HG03095 (cell line): ENCODE measurements around the gene CR1L.
"Not testable (repeated sequence)": the region's sequence is repeated elsewhere in the genome, so short reads cannot be mapped to it uniquely, and the experiment has no call there.

Experiments
- ATAC-seq: cut with Tn5 transposase; IDR thresholded peaks from one replicate; pipeline ENCODE4 v1.9.1; 2021; ENCODE audit warnings: moderate library complexity; ENCODE audit not compliant: unreplicated experiment

The CR1L gene

DNA sequence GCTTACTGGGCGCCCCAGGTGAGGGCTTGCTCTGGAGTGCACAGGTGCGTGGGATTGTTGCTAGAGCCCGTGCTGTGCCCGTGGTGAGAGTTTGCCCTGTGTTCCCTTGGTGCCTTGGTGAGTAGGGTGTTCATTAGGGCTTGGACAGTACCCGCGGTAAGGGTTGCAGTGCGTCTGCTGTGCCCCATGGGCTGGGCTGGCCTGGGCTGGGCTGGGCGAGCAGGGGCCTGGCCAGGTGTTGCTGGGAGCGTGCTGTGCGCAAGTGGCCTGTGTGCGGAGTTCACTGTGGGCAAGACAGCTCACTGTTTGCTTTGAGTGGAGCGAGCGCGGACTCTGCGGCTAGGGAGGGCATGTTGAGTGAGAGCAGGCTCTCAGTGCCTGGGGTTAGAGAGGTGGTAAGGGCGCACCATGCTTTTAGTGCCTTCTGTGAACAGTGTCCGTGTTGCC is 725 bp downstream of the CR1L start:
- no peak for ATAC-seq

DNA sequence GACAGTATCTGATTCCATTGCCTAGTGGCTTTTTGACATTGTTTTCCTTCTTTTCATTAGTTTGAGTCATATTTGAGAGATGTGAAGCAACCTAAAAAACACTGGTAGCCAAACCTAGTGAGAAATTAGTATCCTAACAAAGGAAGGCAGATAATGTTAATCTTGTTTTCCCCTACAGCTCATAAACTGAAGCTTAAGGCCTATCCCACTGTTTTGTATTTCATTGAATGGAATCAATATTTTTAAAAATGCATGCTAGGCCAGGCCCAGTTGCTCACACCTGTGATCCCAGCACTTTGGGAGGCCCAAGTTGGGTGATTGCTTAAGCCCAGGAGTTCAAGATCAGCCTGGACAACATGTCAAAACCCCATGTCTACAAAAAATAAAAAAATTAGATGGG is 1.2 kb downstream of the CR1L start:
- ATAC-seq: no peak

DNA sequence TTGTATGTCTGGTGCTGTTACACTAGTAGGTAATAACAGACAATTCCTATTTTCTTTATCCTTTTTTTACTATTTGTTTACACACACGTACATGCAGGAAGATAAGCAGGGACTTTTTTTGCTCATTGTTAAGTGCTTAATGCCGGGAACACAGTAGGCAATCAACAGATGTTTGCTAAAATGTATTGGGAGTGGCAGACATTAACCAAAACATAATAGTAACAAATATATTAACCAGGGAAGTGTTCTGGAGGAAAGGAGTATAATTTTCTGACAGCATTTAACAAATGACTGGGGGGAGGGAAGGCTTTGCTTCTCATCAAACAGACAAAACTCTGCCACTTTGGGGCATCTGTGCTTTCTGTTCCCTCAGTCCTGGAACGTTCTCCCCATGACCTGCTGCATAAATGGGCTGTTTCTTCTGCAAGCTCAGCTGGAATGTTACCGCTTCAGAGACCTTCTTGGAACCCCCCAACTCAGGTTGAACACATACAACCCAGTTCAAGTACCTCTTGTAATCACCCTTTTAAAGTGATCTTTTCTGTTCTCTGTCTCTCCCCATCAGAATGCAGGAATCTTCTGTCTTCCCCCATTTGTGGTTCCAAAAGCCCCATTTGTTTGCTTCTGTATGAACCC is 2.1 kb downstream of the CR1L start:
- no peak for ATAC-seq

DNA sequence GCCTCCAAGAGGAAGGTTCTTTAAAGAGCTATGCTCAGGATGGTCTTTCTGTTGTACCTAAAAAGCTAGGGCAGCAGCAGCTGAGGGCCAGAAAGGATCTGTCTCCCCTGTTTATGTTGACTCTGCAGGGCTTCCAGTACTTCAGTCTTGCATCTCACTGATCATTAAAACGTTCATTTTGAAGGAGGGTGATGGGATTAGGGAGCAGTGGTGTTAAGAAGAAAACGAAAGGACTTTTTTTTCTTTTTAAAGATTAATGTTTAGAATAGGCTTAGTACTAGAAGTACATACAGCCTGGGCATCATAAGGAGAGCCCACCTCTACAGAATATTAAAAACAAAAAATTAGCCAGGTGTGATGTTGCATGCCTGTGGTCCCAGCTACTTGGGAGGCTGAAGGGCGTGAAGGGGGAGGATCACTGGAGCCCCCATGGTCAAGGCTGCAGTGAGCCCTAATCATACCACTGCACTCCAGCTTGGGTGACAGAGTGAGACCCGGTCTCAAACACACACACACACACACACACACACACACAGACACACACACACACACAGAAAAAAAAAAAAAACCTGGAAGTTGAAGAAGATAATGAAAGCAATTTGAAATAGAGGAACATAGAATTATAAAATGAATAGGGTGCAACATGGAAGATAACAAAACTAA is 2.9 kb downstream of the CR1L start:
- no peak for ATAC-seq

DNA sequence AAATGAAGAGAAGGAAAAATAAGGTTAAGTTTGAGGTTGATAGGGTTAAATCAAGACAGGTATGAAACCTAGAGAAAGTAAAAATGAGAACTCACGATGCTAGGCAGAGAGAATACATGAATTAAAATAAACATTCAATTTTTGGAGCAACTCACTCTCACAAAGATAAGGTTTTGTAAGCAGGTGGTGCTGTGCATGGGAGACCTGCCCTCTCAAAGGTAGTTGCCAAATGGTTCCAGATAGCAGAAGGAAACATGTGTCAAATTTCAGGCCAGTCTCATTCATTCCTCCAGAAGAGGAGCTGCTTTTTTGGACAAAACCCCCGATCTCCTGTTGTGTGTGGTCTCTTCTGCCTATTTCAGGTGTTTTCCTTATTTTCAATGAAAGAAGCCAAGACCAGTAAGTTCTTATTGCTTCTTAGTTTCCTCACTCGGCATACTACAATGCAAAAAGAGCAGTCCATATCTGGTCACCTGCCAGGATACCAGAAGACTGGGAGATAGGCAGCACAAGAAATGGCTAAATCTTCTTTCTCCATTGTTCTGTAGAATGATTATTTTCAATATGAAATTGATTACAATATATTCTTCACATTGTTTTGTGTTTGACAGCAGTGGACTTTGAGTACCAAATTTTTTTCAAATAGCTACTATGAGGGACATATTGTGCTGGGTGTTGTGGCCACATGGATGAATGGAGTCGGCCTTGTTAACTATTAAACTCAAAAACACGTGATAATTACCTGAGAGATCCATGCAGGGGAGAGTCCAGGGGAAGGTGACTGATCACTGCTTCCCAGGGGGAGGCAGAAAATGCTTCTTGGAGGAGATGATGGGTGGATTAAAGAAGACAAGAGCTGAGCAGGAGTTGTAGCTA is 3.6 kb downstream of the CR1L start:
- ATAC-seq: no peak

DNA sequence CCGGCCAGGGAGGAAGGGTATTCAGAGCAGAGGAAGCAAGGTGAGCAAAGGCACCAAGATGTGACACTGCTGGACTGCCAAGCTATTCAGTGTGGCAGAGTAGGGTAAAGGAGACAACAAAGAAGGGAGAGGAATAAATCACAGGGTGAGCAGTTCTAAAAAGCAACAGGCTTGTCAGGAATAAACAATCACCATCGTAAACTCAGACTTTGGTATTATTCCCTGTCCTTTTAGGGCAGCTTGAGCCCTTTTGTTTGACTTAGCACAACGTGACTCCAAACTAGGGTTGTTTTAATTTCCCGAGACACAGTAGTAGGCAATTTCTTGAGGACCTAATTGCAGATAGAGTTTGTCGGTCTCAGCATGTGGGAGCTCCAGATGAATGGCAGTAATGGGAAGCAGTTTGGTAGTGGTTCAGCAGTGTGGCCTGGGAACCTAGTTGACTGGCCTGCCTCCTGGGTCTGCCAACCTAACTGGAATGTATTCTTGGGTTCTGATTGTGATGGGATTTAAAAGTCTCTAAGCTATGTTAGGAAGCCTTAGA is 4.3 kb downstream of the CR1L start:
- no peak for ATAC-seq

DNA sequence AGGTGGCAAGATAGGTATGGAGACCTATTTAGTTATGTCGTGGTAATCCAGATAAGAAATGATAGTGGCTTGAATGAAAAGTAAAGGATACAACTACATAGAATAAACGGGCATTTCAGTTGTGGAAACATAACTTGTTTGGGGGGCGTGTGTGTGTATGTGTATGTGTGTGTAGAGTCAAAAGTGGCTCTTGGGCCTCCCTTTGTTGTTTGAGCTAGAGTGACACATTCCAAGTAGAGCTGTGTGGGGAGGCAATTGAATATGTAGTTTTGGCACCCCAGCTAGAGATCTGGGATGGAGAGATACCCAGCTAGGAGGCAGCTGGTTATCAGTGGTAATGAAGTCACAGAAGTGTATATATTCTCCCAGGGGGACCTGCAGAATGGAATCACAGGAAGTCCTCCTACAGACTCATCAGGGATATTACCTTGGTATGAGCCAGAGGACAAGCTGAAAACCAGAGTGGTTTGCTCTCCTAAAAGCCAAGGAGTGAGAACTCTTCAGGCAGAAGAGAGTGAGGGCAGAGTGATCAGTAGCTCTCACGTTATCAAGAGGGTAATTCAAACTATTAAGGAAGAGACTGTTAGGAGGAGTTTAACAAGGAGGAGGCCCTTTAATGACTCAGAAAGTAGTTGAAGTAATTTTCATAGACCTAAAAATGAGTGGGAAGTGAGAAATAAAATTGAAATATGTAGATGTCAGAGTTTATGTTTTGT is 5.1 kb downstream of the CR1L start:
- no peak for ATAC-seq

DNA sequence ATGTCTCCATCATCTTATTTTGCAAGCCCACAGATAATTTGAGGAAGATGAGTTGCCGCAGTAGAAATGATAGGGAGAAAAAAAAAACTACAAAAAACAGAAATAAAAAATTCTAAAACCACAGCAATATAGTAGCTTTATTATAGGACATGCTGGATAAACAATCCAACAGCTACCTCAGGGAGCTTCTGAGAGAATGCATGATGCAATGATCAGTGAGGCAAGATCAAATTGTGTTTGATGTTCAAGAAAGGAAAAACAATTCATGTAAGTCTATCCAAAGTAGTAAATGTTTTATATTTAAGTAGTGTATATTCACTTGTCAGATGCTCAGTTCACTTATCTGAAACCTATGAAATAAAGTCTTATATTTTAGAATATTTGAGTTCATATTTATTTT is 6.7 kb downstream of the CR1L start:
- no peak for ATAC-seq

DNA sequence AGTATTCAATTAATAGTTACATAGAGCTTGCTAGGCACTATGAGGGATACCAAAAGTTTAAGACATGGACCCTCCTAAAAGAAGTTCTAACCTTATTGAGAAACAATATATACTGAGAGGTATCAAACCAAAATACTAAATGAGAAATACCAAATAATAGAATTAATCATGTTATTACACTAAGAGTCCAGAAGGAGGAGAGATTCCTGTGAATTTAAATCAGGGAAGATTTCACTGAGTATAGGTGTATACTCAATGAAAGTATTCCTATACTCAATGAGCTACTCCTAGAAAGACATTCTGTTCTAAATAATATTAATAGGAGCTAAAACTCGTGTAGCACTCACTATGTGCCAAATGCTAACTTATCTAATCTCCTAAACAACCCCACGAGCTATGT is 9.4 kb downstream of the CR1L start:
- no peak for ATAC-seq

DNA sequence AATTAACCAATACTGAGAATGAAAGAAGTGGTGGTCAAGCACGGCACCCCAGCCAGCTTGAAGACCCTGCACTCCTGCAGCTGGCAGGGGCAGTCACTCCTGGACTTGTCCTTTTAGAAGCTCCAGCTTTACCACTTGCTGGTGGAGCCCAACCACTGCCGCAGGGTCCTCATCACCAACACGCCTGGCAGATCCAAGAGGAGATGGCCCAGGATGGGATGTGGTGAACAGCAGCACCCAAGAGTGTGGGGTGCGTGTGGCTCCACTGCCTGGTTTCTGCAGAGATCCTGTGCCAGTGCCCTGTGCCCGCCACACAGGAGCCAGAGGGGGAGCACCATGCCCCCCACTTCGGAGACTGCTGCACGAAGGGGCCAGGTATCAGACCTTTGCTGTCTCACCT is 13.5 kb downstream of the CR1L start:
- ATAC-seq: no peak

DNA sequence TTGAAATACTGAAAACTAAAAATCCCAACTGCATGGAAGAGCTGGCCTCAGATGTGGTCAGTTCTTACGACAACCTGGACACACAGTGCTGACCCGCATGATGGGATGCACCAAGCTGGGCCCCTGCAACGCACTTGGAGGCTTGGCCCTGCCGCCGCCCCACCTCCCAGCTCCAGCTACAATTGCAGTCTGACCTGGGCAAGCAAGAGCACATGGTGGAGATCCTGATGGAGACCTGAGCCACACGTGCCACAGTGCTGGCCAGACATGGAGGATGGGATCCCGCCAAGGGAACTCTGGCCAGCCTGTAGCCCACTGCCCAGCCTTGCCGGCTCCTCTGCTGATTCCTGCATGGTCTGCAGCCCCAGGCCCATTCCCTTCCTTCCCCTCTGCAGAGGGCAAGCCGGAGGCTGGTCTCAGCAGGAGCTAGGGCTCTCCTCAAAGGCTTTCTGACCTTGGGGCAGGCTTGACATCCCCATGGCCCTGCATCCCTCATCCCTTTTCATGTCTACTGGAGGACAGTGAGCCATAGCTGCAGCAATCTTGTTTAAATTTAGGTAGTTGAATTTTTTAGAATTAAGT is 14.1 kb downstream of the CR1L start:
- no peak for ATAC-seq

DNA sequence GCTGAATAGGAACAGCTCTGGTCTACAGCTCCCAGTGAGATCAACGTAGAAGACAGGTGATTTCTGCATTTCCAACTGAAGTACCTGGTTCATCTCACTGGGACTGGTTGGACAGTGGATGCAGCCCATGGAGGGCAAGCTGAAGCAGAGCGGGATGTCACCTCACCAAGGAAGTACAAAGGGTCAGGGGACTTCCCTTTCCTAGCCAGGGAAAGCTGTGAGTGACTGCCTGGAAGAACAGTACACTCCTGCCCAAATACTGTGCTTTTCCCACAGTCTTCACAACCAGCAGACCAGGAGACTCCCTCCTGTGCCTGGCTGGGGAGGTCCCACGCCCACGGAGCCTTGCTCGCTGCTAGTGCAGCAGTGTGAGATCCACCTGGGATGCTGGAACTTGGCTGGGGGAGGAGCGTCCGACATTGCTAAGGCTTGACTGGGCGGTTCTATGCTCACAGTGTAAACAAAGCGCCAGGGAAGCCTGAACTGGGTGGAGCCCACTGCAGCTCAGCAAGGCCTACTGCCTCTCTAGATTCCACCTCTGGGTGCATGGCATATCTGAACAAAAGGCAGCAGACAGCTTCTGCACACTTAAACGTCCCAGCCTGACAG is 14.7 kb downstream of the CR1L start:
- ATAC-seq: no peak

DNA sequence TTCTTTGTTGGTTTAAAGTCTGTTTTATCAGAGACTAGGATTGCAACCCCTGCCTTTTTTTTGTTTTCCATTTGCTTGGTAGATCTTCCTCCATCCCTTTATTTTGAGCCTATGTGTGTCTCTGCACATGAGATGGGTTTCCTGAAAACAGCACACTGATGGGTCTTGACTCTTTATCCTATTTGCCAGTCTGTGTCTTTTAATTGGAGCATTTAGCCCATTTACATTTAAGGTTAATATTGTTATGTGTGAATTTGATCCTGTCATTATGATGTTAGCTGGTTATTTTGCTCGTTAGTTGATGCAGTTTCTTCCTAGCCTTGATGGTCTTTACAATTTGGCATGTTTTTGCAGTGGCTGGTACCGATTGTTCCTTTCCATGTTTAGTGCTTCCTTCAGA is 16.5 kb downstream of the CR1L start:
- not testable (repeated sequence) for ATAC-seq

DNA sequence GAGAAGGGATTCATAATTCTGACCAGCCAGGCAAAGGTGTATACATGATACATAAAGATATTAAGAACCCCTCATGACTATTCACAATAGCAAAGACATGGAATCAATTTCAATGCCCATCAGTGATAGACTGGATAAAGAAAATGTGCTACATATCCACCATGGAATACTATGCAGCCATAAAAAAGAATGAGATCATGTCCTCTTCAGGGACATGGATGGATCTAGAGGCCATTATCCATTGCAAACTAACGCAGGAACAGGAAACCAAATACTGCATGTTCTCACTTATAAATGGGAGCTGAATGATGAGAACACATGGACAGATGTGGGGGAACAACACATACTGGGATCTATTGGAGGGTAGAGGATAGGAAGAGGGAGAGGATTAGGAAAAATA is 21.4 kb downstream of the CR1L start:
- no peak for ATAC-seq

DNA sequence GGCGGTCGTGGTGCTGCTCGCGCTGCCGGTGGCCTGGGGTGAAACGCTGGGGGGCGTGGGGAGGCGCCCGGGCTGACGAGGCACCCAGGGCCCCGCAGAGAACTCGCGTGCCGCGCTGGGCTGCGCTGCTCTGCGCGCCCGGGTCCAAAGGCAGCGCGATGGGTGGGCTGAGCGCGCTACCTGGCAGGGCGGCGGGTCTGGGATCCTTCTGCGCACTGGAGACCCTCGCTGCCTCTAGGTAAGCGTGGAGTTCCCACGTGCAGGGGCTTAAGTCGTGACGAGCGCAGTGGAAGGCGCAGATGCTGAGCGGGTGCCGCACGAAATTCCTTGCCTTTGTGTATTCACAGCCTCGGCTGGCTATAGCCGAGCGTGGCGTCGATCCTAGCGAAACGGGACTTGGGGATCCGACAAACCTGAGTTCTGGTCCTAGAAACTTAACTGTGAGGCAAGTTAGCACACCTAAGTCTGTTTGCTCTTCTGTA is 24.6 kb downstream of the CR1L start:
- no peak for ATAC-seq

DNA sequence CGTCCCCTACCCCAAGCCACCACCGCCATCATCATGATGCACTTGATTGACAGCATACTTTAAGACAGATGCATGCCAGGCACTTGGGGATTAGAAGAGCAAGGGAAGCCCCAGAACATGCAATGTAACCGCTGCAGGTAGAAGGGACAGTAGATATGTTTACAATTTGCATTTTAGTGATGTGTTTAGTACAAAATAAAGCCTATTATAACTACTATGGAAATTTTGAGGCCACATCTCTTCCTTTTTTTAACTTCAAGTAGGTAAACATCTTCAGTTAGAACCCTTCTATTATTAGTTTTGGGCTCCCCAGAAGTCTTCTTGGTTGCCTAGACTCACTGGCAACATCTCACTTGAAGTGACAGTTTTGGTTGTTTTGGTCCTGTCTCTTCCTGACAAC is 25.3 kb downstream of the CR1L start:
- no peak for ATAC-seq

DNA sequence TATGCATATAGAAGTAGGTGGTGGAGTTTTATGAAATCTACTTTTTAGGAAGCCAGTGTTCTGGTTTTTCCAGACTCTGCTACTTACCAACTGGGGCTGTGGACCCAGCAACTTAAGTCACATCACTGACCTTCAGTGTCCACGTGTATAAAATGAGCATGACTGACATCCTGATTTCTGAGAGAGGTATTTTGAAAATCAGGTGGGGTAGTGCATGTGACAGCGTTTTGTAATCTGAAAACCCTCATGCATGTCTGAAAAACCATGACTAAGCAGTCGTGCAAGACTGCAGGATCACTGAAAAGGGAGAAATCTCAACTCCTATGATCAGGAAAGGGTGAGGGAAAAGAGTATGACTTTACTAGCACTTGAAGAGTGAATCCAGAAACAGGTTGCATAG is 26.1 kb downstream of the CR1L start:
- ATAC-seq: no peak

DNA sequence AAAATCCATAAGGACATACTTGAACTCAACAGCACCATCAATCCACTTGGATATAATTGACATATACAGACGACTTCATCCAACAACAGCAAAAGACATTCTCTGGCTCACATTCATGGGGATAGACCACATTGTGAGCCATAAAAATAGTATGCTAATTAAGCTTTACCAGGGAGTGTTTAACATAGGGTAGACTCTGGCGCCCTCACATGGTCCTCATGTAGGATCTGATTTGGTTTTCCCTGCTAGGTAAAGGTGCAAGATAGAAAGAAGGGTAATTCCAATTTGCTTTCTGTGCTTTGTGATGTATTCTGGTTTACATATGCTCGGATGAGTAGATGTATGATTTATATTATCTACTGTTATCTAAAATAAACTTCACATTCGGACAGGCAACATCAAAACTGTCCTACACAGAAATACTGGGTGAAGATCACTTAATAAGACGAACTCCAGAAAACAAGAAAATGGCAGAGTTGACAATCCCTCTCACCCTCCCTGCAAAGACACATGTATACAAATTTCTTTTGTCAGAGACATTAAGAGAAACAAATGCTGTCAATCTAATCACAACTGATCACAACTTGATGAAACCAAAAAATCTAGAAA is 27.7 kb downstream of the CR1L start:
- ATAC-seq: no peak

DNA sequence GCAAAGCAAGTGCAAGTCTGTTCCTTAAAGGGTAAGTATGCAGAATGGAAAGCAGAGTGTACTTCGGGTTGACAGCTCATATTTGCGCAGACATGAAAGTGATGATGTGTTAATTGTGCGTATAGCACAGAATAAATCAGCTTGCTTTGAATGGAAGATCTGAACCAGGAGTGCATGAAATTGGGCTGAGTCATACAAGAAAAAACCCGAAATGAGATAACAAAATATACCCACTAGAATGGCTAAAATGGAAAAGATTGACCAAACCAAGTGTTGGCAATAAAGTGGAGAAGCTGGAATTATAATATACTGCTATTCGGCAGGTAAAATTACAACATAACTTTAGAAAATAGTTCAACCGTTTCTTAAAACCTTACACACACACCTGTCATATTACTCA is 28.5 kb downstream of the CR1L start:
- no peak for ATAC-seq

DNA sequence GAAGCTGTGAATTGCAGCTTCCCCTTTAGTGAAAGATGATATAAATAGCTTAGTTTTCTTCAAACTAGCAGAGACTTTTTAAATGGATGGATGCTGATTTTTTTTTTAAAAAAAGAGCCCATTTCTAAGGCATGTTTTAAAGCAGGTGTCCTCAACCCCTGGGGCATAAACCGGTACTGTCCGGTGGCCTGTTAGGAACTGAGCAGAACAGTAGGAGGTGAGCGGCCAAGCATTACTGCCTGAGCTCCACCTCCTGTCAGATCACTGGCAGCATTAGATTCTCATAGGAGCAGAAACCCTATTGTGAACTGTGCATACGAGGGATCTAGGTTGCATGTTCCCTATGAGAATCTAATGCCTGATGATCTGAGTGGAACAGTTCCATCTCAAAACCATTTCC is 31.2 kb downstream of the CR1L start:
- ATAC-seq: no peak
